CD1c-positive myeloid dendritic cell (primary cell): ENCODE measurements around the gene KRTAP4-2.
"Not testable (repeated sequence)": the region's sequence is repeated elsewhere in the genome, so short reads cannot be mapped to it uniquely, and the experiment has no call there.

ENCODE experiments used
- DNase-seq: peaks from one replicate; pipeline ENCODE4 v3.0.0-alpha.2; 2016; ENCODE audit errors: extremely low spot score

Gene KRTAP4-2

DNA sequence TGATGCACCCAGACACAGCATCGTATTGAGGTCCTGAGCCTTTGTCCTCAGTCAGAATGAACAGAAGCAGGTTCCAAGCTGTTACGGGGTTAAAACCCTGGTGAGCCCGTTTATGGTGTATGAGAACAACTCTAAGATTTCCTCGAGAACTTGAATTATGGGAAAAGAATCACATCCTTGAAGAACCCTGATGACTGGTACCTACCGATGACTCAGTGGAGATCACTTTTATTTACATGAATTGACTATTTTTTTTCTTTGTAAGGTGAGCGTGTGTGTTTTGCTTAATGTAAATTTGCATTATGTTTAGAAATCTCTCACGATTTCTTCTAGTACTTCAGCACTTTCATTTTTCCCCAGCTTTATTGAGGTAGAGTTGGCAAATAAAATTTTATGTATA, 14.2 kb downstream of the KRTAP4-2 start:
- no peak for DNase-seq

DNA sequence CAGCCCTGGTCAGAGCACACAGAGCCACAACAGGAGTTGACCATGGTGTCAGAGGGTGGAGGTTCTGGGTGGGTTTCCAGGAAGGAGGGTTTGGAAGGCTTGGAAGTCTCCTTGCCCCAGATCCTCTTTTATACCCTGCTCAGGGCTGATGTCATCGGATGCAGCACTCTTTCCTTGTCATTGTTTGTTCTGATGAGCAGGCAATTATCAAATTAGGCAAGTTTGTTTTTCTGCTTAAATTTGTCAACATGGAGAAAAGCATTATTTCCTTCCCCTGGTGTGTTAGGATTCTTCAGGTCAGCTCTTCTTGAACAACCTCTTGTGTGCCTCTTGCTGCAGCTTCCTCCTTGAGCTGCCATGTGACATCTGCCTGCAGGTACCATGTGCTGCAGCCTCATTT, 17.4 kb downstream of the KRTAP4-2 start, which contains the start of gene KRTAP4-4:
TSS of gene KRTAP4-4 (minus strand) at position 101 of the 400 bp plus-strand sequence. CDS start at position 44, 57 bp downstream.
- no peak for DNase-seq

DNA sequence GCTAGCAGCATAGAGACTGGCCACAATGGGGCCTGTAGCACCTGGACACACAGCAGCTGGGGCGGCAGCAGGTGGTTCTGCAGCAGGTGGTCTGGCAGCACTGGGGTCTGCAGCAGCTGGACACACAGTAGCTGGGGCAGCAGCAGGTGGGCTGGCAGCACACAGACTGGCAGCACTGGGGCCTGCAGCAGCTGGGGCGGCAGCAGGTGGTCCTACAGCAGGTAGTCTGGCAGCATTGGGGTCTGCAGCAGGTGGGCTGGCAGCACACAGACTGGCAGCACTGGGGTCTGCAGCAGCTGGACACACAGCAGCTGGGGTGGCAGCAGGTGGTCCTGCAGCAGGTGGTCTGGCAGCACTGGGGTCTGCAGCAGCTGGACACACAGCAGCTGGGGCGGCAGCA, 17.8 kb downstream of the KRTAP4-2 start:
- not testable (repeated sequence) for DNase-seq

DNA sequence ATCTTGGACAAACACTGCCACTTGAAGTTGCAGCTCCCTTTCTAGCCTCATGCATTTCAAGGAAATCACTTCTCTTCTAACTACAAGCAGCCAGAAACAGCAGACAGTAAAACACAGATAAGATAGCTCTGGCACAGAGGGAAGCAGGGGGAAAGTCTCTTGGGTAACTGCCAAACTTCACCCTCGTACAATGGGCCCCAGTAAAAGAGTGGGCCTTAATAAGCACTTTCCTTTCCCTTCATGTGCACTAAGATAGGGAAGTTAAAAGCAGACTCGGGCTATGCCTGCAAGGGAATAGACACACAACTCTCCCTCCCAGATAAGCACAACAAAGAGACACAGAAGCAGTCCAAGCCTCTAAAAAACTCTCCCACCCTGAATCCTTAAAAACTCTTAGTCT, 24.2 kb downstream of the KRTAP4-2 start:
- DNase-seq = no peak

DNA sequence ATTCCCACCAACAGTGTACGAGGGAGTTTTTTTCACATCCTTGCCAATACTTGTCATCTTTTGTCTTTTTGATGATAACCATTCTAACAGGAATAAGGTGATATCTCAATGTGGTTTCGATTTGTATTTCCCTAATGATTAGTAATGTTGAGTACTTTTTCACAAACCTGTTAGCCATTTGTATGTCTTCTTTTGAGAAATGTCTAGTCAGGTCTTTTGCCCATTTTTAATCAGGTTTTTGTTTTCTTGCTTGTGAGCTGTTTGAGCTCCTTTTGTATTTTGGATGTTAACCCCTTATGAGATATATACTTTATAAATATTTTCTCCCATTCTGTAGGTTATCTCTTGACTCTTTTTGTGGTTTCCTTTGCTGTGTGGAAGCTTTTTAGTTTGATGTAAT, 26.5 kb downstream of the KRTAP4-2 start:
- no peak for DNase-seq

DNA sequence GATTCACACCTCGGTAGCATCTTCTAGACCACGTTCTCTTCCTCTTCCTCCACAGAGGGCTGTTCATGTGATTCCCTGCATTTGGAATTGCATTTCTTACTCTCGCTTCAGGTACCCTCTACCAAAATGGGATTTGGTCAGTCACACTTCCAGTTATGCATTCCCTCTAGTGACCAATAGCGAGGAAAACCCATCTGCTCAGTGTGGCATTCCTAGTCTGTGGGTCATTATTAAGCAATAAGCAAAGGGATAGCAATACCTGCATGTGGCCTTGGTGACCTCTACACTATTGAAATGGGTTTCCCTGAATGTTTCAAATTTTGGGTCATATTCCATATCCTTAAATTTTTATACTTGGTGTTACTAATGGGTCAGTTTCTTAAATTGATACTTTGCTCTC, 28.0 kb downstream of the KRTAP4-2 start:
- no peak for DNase-seq

DNA sequence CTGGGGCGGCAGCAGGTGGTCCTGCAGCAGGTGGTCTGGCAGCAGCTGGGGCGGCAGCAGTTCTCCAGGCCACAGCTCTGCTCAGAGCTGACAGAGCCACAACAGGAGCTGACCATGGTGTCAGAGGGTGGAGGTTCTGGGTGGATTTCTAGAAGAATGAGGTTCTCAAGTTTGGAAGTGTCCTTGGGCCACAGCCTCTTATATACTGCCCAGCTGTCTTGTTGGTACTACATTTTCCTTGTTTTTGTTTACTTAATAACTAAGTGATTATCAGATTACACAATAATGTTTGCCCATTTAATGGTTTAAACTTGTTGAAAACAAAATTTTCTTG, 28.4 kb downstream of the KRTAP4-2 start, which contains the start of gene KRTAP4-5:
TSS of gene KRTAP4-5 (minus strand) at position 174 of the 334 bp plus-strand sequence. CDS start at position 116, 58 bp downstream.
- DNase-seq = no peak

DNA sequence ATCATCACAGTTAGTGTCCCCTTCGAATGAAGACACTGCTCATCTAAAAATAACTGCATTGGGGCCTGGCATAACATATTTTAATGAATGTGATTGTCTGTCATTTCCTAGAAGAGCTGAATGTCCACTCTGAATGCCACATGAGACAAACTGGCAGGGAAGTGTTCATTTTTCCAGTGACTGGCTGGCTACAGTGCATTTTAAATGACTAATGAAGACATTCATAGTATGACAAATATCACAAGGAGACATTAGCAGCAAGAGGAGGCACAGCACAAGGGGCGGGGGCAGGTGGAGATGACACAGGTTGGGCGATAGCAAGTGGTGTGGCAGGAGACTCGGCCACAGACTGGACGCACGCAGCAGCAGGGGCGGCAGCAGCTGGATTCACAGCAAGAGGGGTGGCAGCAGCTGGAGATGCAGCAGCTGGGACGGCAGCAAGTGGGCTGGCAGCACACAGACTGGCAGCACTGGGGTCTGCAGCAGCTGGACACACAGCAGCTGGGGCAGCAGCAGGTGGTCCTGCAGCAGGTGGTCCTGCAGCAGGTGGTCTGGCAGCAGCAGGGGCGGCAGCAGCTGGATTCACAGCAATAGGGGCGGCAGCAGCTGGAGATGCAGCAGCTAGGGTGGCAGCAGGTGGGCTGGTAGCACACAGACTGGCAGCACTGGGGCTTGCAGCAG, 28.9 kb downstream of the KRTAP4-2 start:
- not testable (repeated sequence) for DNase-seq

DNA sequence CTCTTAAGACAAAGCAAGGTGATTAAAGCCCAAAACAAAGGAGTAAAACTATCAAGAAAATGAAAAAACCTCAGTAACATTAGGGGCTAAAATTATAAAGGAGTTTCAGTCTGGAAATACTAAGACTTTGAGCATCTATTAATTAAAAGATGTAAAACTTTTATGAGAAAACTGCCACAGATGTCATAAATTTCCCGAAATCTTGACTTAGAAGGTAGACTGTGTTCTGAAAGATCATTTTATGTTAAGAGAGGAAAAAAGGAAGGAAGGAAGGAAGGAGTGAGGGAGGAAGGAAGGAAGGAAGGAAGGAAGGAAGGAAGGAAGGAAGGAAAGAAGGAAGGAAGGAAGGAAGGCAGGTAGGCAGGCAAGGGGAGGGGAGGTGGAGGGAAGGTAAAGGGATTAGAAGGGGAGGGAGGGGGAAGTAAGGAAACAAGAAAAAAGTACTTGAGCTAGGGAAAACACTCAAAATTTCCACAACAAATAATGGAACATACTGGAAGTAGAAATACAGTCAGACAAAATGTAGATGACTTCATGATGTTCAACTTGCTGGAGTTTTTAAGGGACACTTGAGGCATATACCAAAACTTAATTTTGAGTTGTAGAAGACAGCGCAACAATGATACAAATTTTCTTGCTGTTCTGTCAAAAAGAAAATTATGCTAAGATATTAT, 30.4 kb downstream of the KRTAP4-2 start:
- DNase-seq = no peak

DNA sequence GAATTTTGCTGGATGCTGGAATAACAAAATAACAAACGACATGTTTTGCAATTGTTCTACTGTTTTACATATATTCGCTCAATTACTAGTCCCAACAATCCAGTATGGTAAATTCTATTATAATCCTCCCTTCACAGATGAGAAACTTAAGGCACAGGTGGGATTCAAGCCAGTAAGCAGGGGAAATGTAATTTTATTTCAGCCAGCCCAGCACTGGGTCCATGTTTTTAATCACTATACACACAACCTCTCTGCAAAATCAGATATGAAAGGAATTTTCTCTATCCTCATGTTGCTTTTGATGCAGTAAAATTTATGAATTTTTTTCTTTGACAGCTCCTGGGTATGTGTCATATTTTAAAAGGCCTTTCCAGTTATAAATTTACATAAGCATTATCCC, 32.8 kb downstream of the KRTAP4-2 start:
- DNase-seq = no peak

DNA sequence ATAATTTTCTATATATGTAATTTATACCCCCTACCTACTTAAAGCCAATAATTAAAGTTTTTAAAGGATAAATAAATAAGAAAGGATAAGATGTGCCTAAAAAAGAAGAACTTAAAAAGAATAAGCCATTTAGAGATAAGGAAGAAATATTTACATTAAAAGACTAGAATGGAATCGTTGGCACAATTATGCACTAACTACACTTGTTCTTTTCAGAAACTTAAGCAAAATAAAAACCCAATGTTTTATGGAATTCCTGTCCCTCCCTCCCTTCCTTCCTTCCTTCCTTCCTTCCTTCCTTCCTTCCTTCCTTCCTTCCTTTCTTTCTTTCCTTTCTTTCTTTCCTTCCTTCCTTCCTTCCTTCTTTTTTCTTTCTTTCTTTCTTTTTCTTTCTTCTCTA, 33.2 kb downstream of the KRTAP4-2 start:
- no peak for DNase-seq

DNA sequence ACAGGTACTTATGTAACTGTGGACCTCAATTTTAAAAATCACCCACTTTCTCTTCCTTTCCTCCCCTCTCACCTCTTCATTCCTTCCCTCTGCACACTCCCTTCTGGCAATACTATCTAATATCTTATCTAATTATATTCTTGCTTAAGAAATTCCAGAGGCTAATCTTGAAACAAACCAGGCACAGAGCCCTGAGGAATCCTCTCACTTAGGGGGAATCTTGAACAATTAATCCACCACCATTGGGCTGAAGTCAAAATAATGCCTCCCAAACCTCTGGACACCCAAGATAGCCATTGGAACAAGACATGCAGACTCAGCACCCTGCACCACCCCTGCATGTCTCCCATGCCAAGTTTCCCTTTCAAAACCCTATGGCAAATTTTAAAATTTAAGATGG, 36.7 kb downstream of the KRTAP4-2 start:
- DNase-seq = no peak

DNA sequence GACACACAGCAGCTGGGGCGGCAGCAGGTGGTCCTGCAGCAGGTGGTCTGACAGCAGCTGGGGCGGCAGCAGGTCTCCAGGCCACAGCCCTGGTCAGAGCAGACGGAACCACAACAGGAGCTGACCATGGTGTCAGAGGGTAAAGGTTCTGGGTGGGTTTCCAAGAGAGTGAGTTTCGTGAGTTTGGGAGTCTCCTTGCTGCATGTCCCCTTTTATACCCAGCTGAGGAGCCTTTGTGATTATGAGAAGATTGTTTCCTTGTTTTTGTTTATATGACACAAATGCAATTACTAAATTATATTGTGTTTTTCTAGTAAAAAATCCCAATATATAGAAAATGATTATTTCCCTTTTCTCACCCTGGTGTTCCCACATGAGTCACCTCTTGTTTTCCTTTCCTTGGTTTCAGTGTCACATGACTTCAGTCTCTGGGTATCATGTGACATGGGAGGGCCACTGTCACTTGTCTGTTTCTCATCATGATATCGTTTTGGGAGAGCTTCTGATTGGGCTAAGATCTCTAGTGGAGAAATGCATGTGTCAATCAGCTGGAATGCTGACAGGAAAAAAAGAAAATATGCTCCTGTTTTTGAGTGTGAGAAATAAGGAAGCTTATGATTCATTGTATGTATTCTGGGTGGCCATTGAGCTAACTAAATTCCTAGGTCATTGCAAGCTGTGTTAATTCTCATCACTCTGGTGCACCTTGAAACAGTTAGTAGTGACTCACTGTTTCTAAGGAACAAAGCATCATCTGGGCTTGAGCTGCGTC, 37.5 kb downstream of the KRTAP4-2 start, which contains the start of gene KRTAP4-6:
TSS of gene KRTAP4-6 (minus strand) at position 185 of the 772 bp plus-strand sequence. CDS start at position 128, 57 bp downstream.
- DNase-seq = peak; percentile 20

DNA sequence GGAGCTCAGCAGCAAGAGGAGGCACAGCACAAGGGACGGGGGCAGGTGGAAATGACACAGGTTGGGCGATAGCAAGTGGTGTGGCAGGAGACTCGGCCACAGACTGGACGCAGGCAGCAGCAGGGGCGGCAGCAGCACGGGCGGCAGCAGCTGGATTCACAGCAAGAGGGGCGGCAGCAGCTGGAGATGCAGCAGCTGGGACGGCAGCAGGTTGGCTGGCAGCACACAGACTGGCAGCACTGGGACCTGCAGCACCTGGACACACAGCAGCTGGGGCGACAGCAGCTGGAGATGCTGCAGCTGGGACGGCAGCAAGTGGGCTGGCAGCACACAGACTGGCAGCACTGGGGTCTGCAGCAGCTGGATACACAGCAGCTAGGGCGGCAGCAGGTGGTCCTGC, 38.2 kb downstream of the KRTAP4-2 start:
- DNase-seq = not testable (repeated sequence)

DNA sequence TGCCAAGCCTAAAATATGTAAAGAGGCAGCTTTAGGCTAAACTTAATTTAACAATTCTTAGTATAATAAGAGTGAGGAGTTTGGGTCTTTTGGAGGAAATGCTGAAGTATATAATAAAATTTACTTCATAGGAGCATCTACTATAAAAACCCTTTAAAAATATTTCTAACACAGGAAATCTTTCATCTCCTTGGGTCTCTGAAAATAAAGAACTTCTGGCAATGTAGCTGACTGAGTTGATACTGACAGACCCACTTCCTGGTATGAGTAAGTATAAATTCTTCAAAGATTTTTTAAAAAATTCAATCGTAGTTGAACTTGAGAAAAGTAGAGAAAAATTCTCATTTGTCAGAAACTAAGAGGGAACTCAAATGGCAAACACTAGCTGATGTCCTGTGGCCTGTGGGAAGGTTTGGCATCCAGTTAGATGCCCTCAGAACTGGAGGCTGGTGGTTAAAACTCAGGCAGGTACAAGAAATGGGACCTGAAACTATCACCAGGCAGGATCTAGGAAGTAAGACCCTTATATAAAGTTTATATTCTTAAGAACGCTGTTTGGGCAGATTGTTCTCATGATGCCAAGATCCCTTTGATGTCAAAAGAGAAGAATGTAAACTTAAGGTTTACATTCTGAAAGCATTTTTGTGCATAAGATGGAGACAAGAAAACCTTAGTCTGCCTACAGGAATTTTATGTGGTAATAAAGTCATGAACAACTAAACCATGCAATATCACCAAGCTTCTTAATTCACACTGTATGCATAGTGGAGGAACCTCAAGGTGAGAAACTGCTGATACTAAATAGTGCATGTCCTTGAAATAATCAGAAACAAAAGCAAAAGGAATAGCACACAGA, 43.9 kb downstream of the KRTAP4-2 start:
- DNase-seq = no peak

DNA sequence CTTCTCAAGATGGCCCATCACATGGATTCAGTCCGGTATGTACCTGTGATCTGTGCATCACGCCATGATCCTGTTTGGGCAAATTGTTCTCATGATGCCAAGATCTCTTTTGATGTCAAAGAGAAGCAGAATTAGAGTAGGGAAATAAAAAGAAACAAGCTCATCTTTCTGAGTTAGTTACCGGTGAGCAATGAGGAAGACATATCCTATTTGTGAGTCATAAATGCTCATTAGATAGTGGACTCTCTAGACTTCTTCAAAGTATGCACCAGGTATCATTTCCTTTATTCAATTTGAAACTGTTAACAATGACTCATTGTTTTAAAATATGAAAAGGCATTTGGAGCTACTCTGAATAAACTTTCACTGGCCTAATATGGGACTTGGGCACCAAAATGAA, 46.0 kb downstream of the KRTAP4-2 start:
- DNase-seq = peak; percentile 8
